K562 (cell line): ENCODE results near the gene USP26.

Experiments
- CTCF ChIP-seq, 3 experiments: IDR thresholded peaks in 2 of 3; conservative IDR thresholded peaks in 1 of 3; 2 replicates each; pipeline ENCODE4 v1.5.1; 2011 to 2012; ENCODE audit warnings: low read length in 3 of 3, mild to moderate bottlenecking in 3 of 3, control low read depth in 2 of 3, improper control_type of control experiment in 1 of 3, inconsistent platforms in 1 of 3, low read depth in 1 of 3, mixed read lengths in 1 of 3, moderate library complexity in 1 of 3; ENCODE audit not compliant: insufficient read depth in 2 of 3
- HDAC6 ChIP-seq: IDR thresholded peaks from 2 replicates; pipeline ENCODE4 v1.6.1; 2012; ENCODE audit warnings: low read depth, mild to moderate bottlenecking, control low read depth, inconsistent platforms, low read length, moderate library complexity
- ZNF77 ChIP-seq: fragments of 250-450 bp; sonication (Bioruptor Pico); IDR thresholded peaks from 2 replicates; pipeline ENCODE4 v1.5.0; 2020
- TF ChIP-seq, protein P1 (sequence below): fragments of 250-450 bp; sonication (Bioruptor Pico); IDR thresholded peaks from 2 replicates; pipeline ENCODE4 v1.9.0; 2021; ENCODE audit warnings: mild to moderate bottlenecking

- TF ChIP-seq, protein P1, sequence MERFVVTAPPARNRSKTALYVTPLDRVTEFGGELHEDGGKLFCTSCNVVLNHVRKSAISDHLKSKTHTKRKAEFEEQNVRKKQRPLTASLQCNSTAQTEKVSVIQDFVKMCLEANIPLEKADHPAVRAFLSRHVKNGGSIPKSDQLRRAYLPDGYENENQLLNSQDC (CRISPR knock-in tag): no peak
- TF ChIP-seq ZNF77 (no peak), HDAC6 (no peak), CTCF (IDR thresholded peaks at IDR 0.05 in 2 of 3, conservative IDR thresholded peaks at IDR 0.05 in 1 of 3; ENCODE audit: insufficient read depth in 2 of 3, low read depth in 1 of 3, low read length in 3 of 3) (no peak)
Observed at GRCh38 chrX:133048751-133049150, 48.2 kb downstream of the USP26 start.
